ENCODE results near the gene GPC6.

DNA sequence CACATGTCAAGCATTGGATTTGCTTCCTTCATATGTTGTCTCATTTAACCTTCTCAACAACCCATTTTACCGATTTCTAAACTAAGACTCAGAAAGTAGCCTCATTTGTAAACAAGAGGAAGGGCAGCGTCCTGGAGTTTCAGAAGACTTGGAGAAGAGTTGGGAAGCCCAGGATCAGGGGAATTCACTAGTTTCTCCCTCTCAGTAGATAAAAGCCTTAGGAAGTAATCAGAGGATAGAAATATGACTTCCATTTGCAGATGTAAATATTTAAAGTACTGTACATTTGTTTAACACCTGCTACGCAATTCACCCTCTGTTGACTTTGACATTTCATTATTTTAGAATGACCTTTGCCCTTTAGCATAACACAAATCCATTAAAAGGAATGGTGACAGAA, 1036.4 kb downstream of the GPC6 start:
- TF ChIP-seq, protein P1, sequence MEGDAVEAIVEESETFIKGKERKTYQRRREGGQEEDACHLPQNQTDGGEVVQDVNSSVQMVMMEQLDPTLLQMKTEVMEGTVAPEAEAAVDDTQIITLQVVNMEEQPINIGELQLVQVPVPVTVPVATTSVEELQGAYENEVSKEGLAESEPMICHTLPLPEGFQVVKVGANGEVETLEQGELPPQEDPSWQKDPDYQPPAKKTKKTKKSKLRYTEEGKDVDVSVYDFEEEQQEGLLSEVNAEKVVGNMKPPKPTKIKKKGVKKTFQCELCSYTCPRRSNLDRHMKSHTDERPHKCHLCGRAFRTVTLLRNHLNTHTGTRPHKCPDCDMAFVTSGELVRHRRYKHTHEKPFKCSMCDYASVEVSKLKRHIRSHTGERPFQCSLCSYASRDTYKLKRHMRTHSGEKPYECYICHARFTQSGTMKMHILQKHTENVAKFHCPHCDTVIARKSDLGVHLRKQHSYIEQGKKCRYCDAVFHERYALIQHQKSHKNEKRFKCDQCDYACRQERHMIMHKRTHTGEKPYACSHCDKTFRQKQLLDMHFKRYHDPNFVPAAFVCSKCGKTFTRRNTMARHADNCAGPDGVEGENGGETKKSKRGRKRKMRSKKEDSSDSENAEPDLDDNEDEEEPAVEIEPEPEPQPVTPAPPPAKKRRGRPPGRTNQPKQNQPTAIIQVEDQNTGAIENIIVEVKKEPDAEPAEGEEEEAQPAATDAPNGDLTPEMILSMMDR (conservative IDR thresholded peaks at IDR 0.05; ENCODE audit: low read length) = no peak
- TF ChIP-seq EZH2phosphoT487 (IDR thresholded peaks at IDR 0.05; ENCODE audit: borderline replicate concordance, low read depth, low read length) = no peak

Data from OCI-LY7 (cell line).